ENCODE data around the gene FMO3.

DNA sequence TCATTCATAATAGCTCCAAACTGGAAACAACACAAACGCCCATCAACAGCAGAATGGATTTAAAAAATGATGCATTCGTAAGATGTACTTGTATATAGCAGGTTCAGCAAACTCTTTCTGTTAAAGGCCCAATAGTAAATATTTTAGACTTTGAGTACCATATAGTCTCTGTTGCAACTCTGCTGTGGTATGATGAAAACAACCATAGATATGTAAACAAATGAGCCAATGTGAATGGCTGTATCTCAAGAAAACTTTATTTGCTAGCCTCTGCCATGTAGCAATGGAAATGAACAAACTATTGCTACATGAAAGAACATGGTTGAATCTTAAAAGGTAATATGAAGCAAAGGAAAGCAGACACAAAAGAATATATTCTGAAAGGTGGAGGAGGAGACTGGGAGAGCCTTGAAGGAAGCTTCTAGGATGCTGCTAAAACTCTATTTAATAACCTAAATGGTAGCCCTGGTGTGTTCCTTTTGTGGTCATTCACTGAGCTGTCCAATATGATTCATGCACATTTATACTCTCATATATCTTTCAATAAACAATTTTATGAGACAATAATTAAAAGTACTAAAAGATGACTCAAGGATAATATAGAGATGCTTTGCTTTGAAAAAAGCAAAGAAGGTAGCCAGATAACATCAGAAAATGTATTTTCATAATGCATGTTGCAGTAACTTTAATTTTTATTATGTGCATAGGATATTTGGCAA is 29.1 kb upstream of the FMO3 start:
- TF ChIP-seq CTCF (conservative IDR thresholded peaks at IDR 0.05) (no peak), ZFX (IDR thresholded peaks at IDR 0.05) (no peak)

Measured in C4-2B (cell line).